GM12872 (cell line): Measurements from ENCODE around the gene TSPEAR.

ENCODE experiments used
- TF ChIP-seq, protein P1 (sequence below): IDR thresholded peaks from 3 replicates; pipeline ENCODE4 v1.5.1; 2011; ENCODE audit warnings: low read depth, mild to moderate bottlenecking, low read length, moderate library complexity; ENCODE audit not compliant: insufficient read depth

The TSPEAR gene

DNA sequence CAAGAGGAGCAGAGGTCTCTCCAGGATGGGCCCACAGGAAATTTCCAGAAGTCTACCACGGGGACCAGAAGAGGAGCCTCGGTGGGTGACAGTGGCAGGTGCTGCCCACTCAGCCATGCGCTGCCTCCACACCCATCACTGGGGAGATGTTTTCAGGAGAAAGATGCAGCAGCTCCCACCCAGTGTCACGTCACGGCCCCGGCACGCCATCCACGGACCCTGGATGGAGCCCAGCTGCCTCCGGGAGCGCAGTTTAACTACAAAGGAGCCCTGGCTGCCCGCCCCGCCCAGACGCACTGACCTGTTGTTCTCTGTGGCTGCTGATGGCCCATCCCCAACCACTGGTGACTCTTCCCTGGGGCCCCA is 6.8 kb downstream of the TSPEAR start:
- TF ChIP-seq, protein P1, sequence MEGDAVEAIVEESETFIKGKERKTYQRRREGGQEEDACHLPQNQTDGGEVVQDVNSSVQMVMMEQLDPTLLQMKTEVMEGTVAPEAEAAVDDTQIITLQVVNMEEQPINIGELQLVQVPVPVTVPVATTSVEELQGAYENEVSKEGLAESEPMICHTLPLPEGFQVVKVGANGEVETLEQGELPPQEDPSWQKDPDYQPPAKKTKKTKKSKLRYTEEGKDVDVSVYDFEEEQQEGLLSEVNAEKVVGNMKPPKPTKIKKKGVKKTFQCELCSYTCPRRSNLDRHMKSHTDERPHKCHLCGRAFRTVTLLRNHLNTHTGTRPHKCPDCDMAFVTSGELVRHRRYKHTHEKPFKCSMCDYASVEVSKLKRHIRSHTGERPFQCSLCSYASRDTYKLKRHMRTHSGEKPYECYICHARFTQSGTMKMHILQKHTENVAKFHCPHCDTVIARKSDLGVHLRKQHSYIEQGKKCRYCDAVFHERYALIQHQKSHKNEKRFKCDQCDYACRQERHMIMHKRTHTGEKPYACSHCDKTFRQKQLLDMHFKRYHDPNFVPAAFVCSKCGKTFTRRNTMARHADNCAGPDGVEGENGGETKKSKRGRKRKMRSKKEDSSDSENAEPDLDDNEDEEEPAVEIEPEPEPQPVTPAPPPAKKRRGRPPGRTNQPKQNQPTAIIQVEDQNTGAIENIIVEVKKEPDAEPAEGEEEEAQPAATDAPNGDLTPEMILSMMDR = no peak

GRCh38 chr21:44703731-44704635 is 7.4 kb downstream of the TSPEAR start:
- TF ChIP-seq, protein P1 = no peak

GRCh38 chr21:44702973-44703730 is 8.2 kb downstream of the TSPEAR start:
- TF ChIP-seq, protein P1 = no peak

DNA sequence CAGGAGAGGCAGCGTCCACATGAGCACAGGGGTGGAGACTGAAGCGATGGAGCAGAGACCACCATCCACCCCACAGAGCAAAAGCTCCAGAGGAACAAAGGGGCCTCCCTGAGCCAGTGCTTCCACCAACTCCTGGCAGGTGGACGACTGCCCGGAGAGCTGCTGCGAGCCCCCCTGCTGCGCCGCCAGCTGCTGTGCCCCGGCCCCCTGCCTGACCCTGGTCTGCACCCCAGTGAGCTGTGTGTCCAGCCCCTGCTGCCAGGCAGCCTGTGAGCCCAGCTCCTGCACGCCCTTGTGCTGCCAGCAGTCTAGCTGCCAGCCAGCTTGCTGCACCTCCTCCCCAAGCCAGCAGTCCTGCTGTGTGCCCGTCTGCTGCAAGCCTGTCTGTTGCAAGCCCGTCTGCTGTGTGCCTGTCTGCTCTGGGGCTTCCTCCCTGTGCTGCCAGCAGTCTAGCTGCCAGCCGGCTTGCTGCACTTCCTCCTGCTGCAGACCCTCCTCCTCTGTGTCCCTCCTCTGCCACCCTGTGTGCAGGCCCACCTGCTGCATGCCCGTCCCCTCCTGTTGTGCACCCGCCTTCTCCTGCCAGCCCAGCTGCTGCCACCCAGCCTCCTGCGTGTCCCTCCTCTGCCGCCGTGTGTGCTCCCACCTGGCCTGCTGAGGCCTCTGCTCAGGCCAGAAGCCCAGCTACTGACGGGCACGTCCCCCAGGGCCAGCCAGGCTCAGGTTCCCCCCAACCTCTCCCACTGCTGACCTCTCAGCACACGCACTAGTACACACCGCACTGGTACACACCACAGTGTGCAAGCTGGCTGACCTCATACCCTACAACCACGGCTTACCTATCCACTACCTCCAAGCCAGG is 9.0 kb downstream of the TSPEAR start:
- TF ChIP-seq, protein P1 = no peak

DNA sequence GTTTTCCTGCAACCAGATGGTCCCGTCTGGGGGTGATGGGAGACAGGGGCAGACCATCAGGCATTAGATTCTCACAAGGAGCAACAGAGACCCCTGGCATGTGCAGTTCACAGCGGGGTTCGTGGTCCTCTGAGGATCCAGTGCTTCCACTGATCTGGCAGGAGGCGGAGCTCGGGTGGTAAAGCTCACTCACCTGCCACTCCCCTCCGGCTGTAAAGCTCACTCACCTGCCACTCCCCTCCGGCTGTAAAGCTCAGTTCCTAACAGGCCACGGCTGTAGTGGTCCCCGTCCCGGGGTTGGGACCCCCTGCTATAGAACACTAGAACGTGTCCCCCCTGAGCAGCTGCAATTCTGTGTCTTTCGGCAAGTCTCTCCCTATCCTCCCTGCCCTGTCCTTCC is 9.8 kb downstream of the TSPEAR start:
- TF ChIP-seq, protein P1 = no peak

GRCh38 chr21:44701023-44701400 is 10.4 kb downstream of the TSPEAR start:
- TF ChIP-seq, protein P1 = no peak
